Activated CD4-positive, alpha-beta T cell treated with anti-CD3 and anti-CD28 coated beads, Interleukin-10, Interleukin-2, amounts not matched to agents 100 ng/mL and 50 ng/mL, durations not matched to agents 16 hours and 8 hours (primary cell): ENCODE data around the gene RAD51AP1.
A peak's percentile ranks its signal among the peaks of the same experiment; 100 is the strongest.

ENCODE experiments used
- DNase-seq: peaks from one replicate; pipeline ENCODE4 v3.0.0-alpha.2; 2020

Gene RAD51AP1

DNA sequence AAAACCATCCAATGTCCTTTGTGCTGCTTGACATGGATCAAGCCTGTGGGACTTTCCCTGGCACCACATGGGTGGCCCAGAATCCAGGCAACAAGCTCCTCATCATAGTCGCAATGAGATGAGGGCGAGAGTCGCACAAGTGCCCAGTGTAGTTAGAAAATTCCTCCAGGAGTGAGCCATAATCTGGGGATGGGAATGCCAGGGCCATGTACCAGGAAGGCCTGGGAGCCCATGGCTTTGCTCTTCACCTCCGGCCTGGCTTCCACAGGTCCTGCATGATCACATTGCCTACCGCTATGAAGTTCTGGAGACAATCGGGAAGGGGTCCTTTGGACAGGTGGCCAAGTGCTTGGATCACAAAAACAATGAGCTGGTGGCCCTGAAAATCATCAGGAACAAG is 57.2 kb downstream of the RAD51AP1 start:
- no peak for DNase-seq

- DNase-seq: no peak
Observed at GRCh38 chr12:4603421-4603820, 64.7 kb downstream of the RAD51AP1 start.

DNA sequence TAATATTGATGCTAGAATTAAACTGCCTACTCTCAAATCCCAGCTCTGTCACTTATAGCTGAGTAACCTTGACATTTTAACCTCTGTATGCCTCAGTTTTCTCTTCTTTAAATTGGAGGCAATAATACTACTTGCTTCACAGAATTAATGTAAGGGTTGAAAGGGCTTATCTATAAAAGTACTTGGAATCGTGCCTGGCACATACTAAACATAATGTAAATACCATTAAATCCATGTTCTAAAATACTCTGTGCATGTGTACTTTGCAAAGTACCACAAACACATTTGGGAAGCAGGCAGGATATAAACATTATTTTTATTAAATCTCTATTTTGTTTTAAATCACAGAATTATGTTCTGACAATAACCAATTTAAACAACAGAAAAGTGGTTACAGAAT is 65.3 kb downstream of the RAD51AP1 start:
- DNase-seq: no peak

- peak; percentile 92 for DNase-seq
Observed at GRCh38 chr12:4604684-4605193, 66.0 kb downstream of the RAD51AP1 start.

- DNase-seq: no peak
Observed at GRCh38 chr12:4607056-4607455, 68.4 kb downstream of the RAD51AP1 start.

- DNase-seq: no peak
Observed at GRCh38 chr12:4609071-4609470, 70.4 kb downstream of the RAD51AP1 start.
